Loucy (cell line): ENCODE measurements around the gene RNF130.

Source experiments
- H2AFZ ChIP-seq: fragments of 200-600 bp; sonication (generic); 2 replicates; pipeline ENCODE4 v1.6.0; 2016; ENCODE audit warnings: antibody characterized with exemption, mild to moderate bottlenecking, low read length, moderate library complexity
- H3F3A ChIP-seq: fragments of 200-600 bp; 2 replicates; pipeline ENCODE4 v1.6.0; 2016; ENCODE audit warnings: antibody characterized with exemption, low read depth, mild to moderate bottlenecking
- H3K27me3 ChIP-seq: fragments of 200-600 bp; sonication (generic); 2 replicates; pipeline ENCODE4 v1.6.1; 2014; ENCODE audit warnings: low read length, mild to moderate bottlenecking; ENCODE audit not compliant: insufficient read depth, poor library complexity, severe bottlenecking
- H3K36me3 ChIP-seq: fragments of 200-600 bp; sonication (generic); 2 replicates; pipeline ENCODE4 v1.6.1; 2016; ENCODE audit warnings: low read length; ENCODE audit not compliant: insufficient read depth
- H3K4me1 ChIP-seq: fragments of 200-600 bp; sonication (generic); 2 replicates; pipeline ENCODE4 v1.5.1; 2014; ENCODE audit warnings: low read length, mild to moderate bottlenecking; ENCODE audit not compliant: insufficient read depth, poor library complexity, severe bottlenecking
- H3K4me2 ChIP-seq: fragments of 200-600 bp; sonication (generic); 2 replicates; pipeline ENCODE4 v1.6.0; 2014; ENCODE audit warnings: antibody characterized with exemption, low read length, low read depth, mild to moderate bottlenecking; ENCODE audit not compliant: poor library complexity, severe bottlenecking
- H3K4me3 ChIP-seq: fragments of 200-600 bp; sonication (generic); 2 replicates; pipeline ENCODE4 v1.5.1; 2014; ENCODE audit warnings: low read length, mild to moderate bottlenecking, mixed read lengths; ENCODE audit not compliant: poor library complexity, severe bottlenecking
- H3K79me2 ChIP-seq: fragments of 200-600 bp; sonication (generic); 2 replicates; pipeline ENCODE4 v1.6.1; 2014; ENCODE audit warnings: low read length; ENCODE audit not compliant: insufficient read depth
- H3K9ac ChIP-seq: fragments of 200-600 bp; sonication (generic); 2 replicates; pipeline ENCODE4 v1.6.0; 2014; ENCODE audit warnings: mild to moderate bottlenecking, low read depth, low read length, moderate library complexity; ENCODE audit not compliant: poor library complexity, severe bottlenecking
- H3K9me2 ChIP-seq: fragments of 200-600 bp; sonication (generic); replicated peaks from 2 replicates; pipeline ENCODE4 v1.6.1; 2016; ENCODE audit warnings: low read depth, low read length, mixed read lengths
- H3K9me3 ChIP-seq: fragments of 200-600 bp; sonication (generic); 2 replicates; pipeline ENCODE4 v1.6.1; 2014; ENCODE audit warnings: mild to moderate bottlenecking, antibody characterized with exemption, low read length, low read depth; ENCODE audit not compliant: insufficient read depth
- H4K20me1 ChIP-seq: fragments of 200-600 bp; sonication (generic); 2 replicates; pipeline ENCODE4 v1.6.0; 2014; ENCODE audit warnings: antibody characterized with exemption, low read length, mild to moderate bottlenecking; ENCODE audit not compliant: insufficient read depth, poor library complexity, severe bottlenecking
- EZH2phosphoT487 ChIP-seq: fragments of 200-600 bp; IDR thresholded peaks from 2 replicates; pipeline ENCODE4 v1.6.1; 2018; ENCODE audit warnings: antibody characterized with exemption, mild to moderate bottlenecking, moderate library complexity, borderline replicate concordance
- TF ChIP-seq, protein P1 (sequence below): fragments of 200-600 bp; sonication (generic); conservative IDR thresholded peaks from 2 replicates; pipeline ENCODE4 v1.5.1; 2014; ENCODE audit warnings: mild to moderate bottlenecking, antibody characterized with exemption, low read length

Gene RNF130

DNA sequence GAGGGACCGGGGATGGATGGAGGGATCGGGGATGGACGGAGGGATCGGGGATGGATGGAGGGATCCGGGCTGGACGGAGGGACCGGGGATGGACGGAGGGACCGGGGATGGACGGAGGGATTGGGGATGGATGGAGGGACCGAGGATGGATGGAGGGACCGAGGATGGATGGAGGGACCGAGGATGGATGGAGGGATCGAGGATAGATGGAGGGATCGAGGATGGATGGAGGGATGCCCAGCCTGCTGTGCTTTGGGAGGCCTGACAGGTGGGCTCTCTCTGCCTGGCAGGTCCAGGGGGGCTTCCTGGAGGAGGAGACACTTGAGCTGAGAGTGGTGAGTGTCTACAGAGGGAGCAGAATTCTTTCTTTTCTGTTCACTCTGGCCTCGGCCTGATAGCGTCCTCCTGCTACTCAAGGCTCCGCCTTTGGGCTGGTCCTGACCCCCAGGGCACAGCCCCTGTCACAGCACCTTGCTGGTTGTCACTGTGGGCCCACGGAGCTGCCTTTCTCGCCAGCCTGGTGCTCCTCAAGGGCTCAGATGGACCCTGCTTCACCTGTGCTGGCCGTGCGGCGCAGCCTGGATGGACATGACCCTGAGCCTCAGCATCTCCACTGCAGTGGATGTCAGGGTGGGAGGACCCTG lies 42.2 kb upstream of the RNF130 start:
- H3K4me3 ChIP-seq = no peak overlapping the region
- H3K79me2 ChIP-seq = no peaks in the 10 kb centered on the region
- no peaks in the 10 kb centered on the region for H3K36me3 ChIP-seq
- TF ChIP-seq, protein P1, sequence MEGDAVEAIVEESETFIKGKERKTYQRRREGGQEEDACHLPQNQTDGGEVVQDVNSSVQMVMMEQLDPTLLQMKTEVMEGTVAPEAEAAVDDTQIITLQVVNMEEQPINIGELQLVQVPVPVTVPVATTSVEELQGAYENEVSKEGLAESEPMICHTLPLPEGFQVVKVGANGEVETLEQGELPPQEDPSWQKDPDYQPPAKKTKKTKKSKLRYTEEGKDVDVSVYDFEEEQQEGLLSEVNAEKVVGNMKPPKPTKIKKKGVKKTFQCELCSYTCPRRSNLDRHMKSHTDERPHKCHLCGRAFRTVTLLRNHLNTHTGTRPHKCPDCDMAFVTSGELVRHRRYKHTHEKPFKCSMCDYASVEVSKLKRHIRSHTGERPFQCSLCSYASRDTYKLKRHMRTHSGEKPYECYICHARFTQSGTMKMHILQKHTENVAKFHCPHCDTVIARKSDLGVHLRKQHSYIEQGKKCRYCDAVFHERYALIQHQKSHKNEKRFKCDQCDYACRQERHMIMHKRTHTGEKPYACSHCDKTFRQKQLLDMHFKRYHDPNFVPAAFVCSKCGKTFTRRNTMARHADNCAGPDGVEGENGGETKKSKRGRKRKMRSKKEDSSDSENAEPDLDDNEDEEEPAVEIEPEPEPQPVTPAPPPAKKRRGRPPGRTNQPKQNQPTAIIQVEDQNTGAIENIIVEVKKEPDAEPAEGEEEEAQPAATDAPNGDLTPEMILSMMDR = no peak
- TF ChIP-seq EZH2phosphoT487 = no peak
- H3K4me2 ChIP-seq = no peak overlapping the region
- H3K4me1 ChIP-seq = no peaks in the 10 kb centered on the region
- no peaks in the 10 kb centered on the region for H3K9me3 ChIP-seq
- no peak overlapping the region for H3K9ac ChIP-seq
- H3K9me2 ChIP-seq = no peaks in the 10 kb centered on the region
- H2AFZ ChIP-seq = no peak overlapping the region
- no peaks in the 10 kb centered on the region for H3K27me3 ChIP-seq
- H3F3A ChIP-seq = no peaks in the 10 kb centered on the region
- no peaks in the 10 kb centered on the region for H4K20me1 ChIP-seq

GRCh38 chr5:180112181-180112861 lies 40.8 kb upstream of the RNF130 start:
- Histone ChIP-seq H3F3A (no peaks in the 10 kb centered on the region), H2AFZ (no peak overlapping the region), H3K4me2 (no peak overlapping the region), H3K9me3 (no peaks in the 10 kb centered on the region), H3K9me2 (no peaks in the 10 kb centered on the region), H3K36me3 (no peaks in the 10 kb centered on the region), H3K27me3 (no peaks in the 10 kb centered on the region), H3K4me3 (no peak overlapping the region), H3K79me2 (no peaks in the 10 kb centered on the region), H3K4me1 (no peaks in the 10 kb centered on the region), H4K20me1 (no peaks in the 10 kb centered on the region), H3K9ac (no peak overlapping the region)
- TF ChIP-seq, protein P1 = no peak

DNA sequence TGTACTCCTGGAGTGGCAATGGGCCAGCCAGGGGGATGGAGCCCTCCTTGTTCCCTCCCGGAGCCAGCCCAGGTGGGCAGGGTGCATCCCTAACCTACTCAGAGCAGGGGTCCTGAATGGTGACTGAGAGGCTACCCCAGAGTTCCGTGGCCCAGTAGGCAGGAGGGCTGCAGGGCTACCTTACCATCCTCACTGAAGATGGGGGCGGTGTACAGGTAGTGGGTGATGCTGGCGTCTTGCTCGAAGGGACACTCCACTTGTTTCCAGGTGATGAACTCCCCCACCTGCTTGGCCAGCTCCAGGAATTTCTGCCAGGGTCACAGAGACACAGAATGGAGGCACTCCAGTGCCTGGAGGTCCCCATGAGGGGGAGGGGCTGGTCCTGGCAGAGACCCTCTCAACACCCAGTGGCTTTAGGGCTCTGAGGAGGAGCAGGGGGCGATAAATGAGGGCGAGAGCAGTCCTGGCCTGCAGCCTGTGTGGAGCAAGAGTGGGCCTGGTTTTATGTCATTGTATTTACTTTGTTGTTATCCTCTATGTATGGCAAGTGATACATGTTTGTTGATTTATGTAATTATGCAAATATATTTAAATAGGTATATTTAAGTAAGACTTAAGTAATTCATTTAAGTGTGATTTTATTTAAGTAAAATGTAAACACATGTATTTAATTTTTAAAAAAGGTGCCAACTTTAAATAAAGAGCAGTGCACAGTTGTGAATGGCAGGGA lies 39.9 kb upstream of the RNF130 start:
- Histone ChIP-seq H3K9ac (no peak overlapping the region), H3K9me3 (0 out of 2 replicates have a peak, but pooled peaks cover 4% of the 10 kb centered on the region), H3K9me2 (no peaks in the 10 kb centered on the region), H3K4me2 (no peak overlapping the region), H3K36me3 (no peaks in the 10 kb centered on the region), H3K79me2 (no peaks in the 10 kb centered on the region), H2AFZ (no peak overlapping the region), H4K20me1 (no peaks in the 10 kb centered on the region), H3K27me3 (no peaks in the 10 kb centered on the region), H3F3A (no peaks in the 10 kb centered on the region), H3K4me3 (no peak overlapping the region), H3K4me1 (no peaks in the 10 kb centered on the region)
- TF ChIP-seq EZH2phosphoT487 = no peak
- TF ChIP-seq, protein P1 = no peak
